H9 (cell line): Measurements from ENCODE around the gene SDK1. TPM values are rescaled to one million over a fixed set of nuclear protein-coding genes. Genes with fewer than 3 reads are reported as not detected.

ENCODE experiments used
- DNase-seq: peaks from one replicate; pipeline ENCODE4 v3.0.0-alpha.2; 2017
- H2AFZ ChIP-seq: one replicate; pipeline ENCODE4 v1.6.1; 2013; ENCODE audit warnings: mild to moderate bottlenecking, low read length, control low read depth, moderate library complexity
- H2AK5ac ChIP-seq: 2 replicates; pipeline ENCODE4 v1.6.1; 2013; ENCODE audit warnings: low read length, control low read depth, mixed read lengths; ENCODE audit not compliant: insufficient read length
- H2BK120ac ChIP-seq: one replicate; pipeline ENCODE4 v1.6.1; 2013; ENCODE audit warnings: low read depth, mild to moderate bottlenecking, low read length, control low read depth, inconsistent platforms; ENCODE audit not compliant: poor library complexity, severe bottlenecking
- H2BK12ac ChIP-seq: 2 replicates; pipeline ENCODE4 v1.6.1; 2013; ENCODE audit warnings: low read length, control low read depth, mixed read lengths, low read depth; ENCODE audit not compliant: insufficient read length
- H2BK15ac ChIP-seq: 2 replicates; pipeline ENCODE4 v1.6.1; 2013; ENCODE audit warnings: low read depth, low read length, control low read depth
- H2BK20ac ChIP-seq: one replicate; pipeline ENCODE4 v1.6.1; 2013; ENCODE audit warnings: low read depth, mild to moderate bottlenecking, low read length, control low read depth, inconsistent platforms; ENCODE audit not compliant: poor library complexity, severe bottlenecking
- H2BK5ac ChIP-seq: 2 replicates; pipeline ENCODE4 v1.6.1; 2013; ENCODE audit warnings: low read length, control low read depth, mixed read lengths; ENCODE audit not compliant: insufficient read length
- H3K14ac ChIP-seq: 2 replicates; pipeline ENCODE4 v1.6.1; 2013; ENCODE audit warnings: low read length, control low read depth; ENCODE audit not compliant: insufficient read depth
- H3K18ac ChIP-seq: 2 replicates; pipeline ENCODE4 v1.6.1; 2013; ENCODE audit warnings: low read depth, mild to moderate bottlenecking, mixed read lengths, low read length, control low read depth; ENCODE audit not compliant: insufficient read length
- H3K23ac ChIP-seq: 2 replicates; pipeline ENCODE4 v1.6.1; 2013; ENCODE audit warnings: low read length, control low read depth, mixed read lengths, low read depth; ENCODE audit not compliant: insufficient read length
- H3K23me2 ChIP-seq: 2 replicates; pipeline ENCODE4 v1.6.1; 2013; ENCODE audit warnings: low read depth, mild to moderate bottlenecking, mixed read lengths, low read length, control low read depth; ENCODE audit not compliant: insufficient read length, poor library complexity, severe bottlenecking
- H3K27ac ChIP-seq: 2 replicates; pipeline ENCODE4 v1.5.1; 2013; ENCODE audit warnings: low read length, control low read depth, mixed read lengths, low read depth; ENCODE audit not compliant: insufficient read length
- H3K27me3 ChIP-seq: 2 replicates; pipeline ENCODE4 v1.6.1; 2013; ENCODE audit warnings: low read length, control low read depth, inconsistent platforms; ENCODE audit not compliant: insufficient read depth
- H3K4ac ChIP-seq: 2 replicates; pipeline ENCODE4 v1.6.1; 2013; ENCODE audit warnings: low read depth, mild to moderate bottlenecking, control low read depth, inconsistent platforms, low read length, moderate library complexity
- H3K4me1 ChIP-seq: 2 replicates; pipeline ENCODE4 v1.6.1; 2013; ENCODE audit warnings: low read length, control low read depth, inconsistent platforms; ENCODE audit not compliant: insufficient read depth
- H3K4me2 ChIP-seq: 2 replicates; pipeline ENCODE4 v1.6.1; 2013; ENCODE audit warnings: low read length, control low read depth, mixed read lengths; ENCODE audit not compliant: insufficient read length, insufficient read depth
- H3K56ac ChIP-seq: 2 replicates; pipeline ENCODE4 v1.6.1; 2013; ENCODE audit warnings: low read depth, mild to moderate bottlenecking, mixed read lengths, low read length, control low read depth; ENCODE audit not compliant: insufficient read length
- H3K79me1 ChIP-seq: 2 replicates; pipeline ENCODE4 v1.6.1; 2013; ENCODE audit warnings: low read depth, mild to moderate bottlenecking, moderate library complexity, low read length, control low read depth, inconsistent platforms; ENCODE audit not compliant: insufficient read depth, poor library complexity, severe bottlenecking
- H3K79me2 ChIP-seq: 2 replicates; pipeline ENCODE4 v1.6.1; 2013; ENCODE audit warnings: low read length, control low read depth, inconsistent platforms; ENCODE audit not compliant: insufficient read depth
- H3K9ac ChIP-seq: 2 replicates; pipeline ENCODE4 v1.6.1; 2013; ENCODE audit warnings: low read length, control low read depth, mixed read lengths; ENCODE audit not compliant: insufficient read length; ENCODE audit errors: extremely low read depth
- H3K9me3 ChIP-seq: one replicate; pipeline ENCODE4 v1.6.1; 2013; ENCODE audit warnings: low read depth, low read length, inconsistent platforms; ENCODE audit not compliant: control insufficient read depth
- H3T11ph ChIP-seq: one replicate; pipeline ENCODE4 v1.6.1; 2013; ENCODE audit warnings: mild to moderate bottlenecking, low read length, control low read depth, inconsistent platforms
- H4K20me1 ChIP-seq: one replicate; pipeline ENCODE4 v1.6.1; 2013; ENCODE audit not compliant: control insufficient read depth, insufficient read length, insufficient read depth
- H4K5ac ChIP-seq: 2 replicates; pipeline ENCODE4 v1.6.1; 2013; ENCODE audit warnings: low read depth, mild to moderate bottlenecking, mixed read lengths, low read length, control low read depth; ENCODE audit not compliant: insufficient read length
- H4K8ac ChIP-seq: replicated peaks from 2 replicates; pipeline ENCODE4 v1.6.1; 2013; ENCODE audit warnings: low read length, control low read depth, mixed read lengths, low read depth; ENCODE audit not compliant: insufficient read length
- H4K91ac ChIP-seq: 2 replicates; pipeline ENCODE4 v1.6.1; 2013; ENCODE audit warnings: low read depth, mild to moderate bottlenecking, moderate library complexity, mixed read lengths, low read length, control low read depth; ENCODE audit not compliant: insufficient read length
- H3K27ac Mint-ChIP-seq, 3 experiments: 2 replicates in 2 of 3; 3 replicates in 1 of 3; pipeline ENCODE4 v1.8.0; 2020 to 2021; ENCODE audit warnings: mixed read lengths in 3 of 3, mild to moderate bottlenecking in 1 of 3, moderate library complexity in 1 of 3
- H3K27me3 Mint-ChIP-seq: 2 replicates; pipeline ENCODE4 v1.8.0; 2021; ENCODE audit warnings: low read depth, mild to moderate bottlenecking, moderate library complexity, mixed read lengths
- H3K36me3 Mint-ChIP-seq, 3 experiments: 2 replicates in 2 of 3; 3 replicates in 1 of 3; pipeline ENCODE4 v1.8.0; 2020 to 2021; ENCODE audit warnings: low read depth in 3 of 3, mixed read lengths in 3 of 3; ENCODE audit not compliant: insufficient read depth in 1 of 3
- H3K4me1 Mint-ChIP-seq, 2 experiments: 2 replicates each; pipeline ENCODE4 v1.8.0; 2020; ENCODE audit warnings: mixed read lengths in 2 of 2
- H3K4me3 Mint-ChIP-seq, 2 experiments: 2 replicates in 1 of 2; 3 replicates in 1 of 2; pipeline ENCODE4 v1.8.0; 2020 to 2021; ENCODE audit warnings: mild to moderate bottlenecking in 2 of 2, mixed read lengths in 2 of 2, moderate library complexity in 1 of 2
- H3K9me3 Mint-ChIP-seq, 2 experiments: 2 replicates in 1 of 2; 3 replicates in 1 of 2; pipeline ENCODE4 v1.8.0; 2020; ENCODE audit warnings: mild to moderate bottlenecking in 2 of 2, mixed read lengths in 2 of 2, moderate library complexity in 1 of 2
- CTCF ChIP-seq: fragments of 200-600 bp; sonication (generic); conservative IDR thresholded peaks from 3 replicates; pipeline ENCODE4 v1.8.0; 2021; ENCODE audit warnings: antibody characterized with exemption, mild to moderate bottlenecking
- WGBS: extraction: QIAGEN DNeasy Blood & Tissue Kit; methylation state at CpG from one replicate; pipeline ENCODE4 v1.1.7; 2013; ENCODE audit warnings: missing lambda C conversion rate, low lambda C conversion rate, mixed read lengths; ENCODE audit not compliant: insufficient read length; ENCODE audit errors: extremely low coverage; 5-methylcytosine and 5-hydroxymethylcytosine counted together
- total RNA-seq: library from RNA; stranded (reverse); gene quantifications from 2 replicates; pipeline ENCODE4 v1.2.1, GENCODE V29; 2021

Gene SDK1
- total RNA-seq, 1 experiment from 2014 or later: 8.7 TPM

DNA sequence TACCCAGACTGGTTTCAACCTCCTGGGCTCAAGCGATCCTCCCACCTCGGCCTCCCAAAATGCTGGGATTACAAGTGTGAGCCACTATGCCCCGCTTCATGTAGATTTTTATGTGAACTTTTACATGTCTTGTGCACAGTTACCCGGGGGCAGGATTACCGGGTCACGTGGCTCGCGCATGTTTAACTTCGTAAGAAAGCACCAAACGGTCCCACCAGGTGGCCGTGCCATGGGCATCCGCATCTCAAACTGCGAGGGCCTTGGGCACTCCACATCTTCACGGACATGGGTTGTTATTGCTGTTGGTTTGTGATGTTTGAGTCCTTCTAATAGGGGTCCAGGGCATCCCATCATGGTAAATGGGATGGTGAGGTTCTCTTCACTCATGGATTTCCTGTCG lies 744.4 kb downstream of the SDK1 start:
- no peak overlapping the region for H3K27ac Mint-ChIP-seq
- no peak overlapping the region for H3K4me2 ChIP-seq
- no peaks in the 10 kb centered on the region for H3K9me3 ChIP-seq
- no peak overlapping the region for H3K14ac ChIP-seq
- no peak overlapping the region for H3K23ac ChIP-seq
- H3T11ph ChIP-seq: no peak overlapping the region
- H3K9ac ChIP-seq: no peak overlapping the region
- H3K36me3 Mint-ChIP-seq: peaks cover 0 to 1% (median 0%) of the 10 kb centered on the region in 3 experiments; a peak in 2 of 7 replicates
- H3K4ac ChIP-seq: no peak overlapping the region
- no peak overlapping the region for H3K27ac ChIP-seq
- H3K4me1 Mint-ChIP-seq: peaks cover 37 to 39% of the 10 kb centered on the region in 2 experiments
- no peak overlapping the region for H2BK5ac ChIP-seq
- no peak overlapping the region for H2AFZ ChIP-seq
- no peak overlapping the region for H2BK12ac ChIP-seq
- no CpG with 5 or more reads among the region's 15 CpGs for WGBS
- no peak overlapping the region for H3K18ac ChIP-seq
- H4K91ac ChIP-seq: no peak overlapping the region
- H3K27me3 ChIP-seq: no peaks in the 10 kb centered on the region
- H2BK120ac ChIP-seq: no peak overlapping the region
- TF ChIP-seq CTCF: no peak
- H3K27me3 Mint-ChIP-seq: no peaks in the 10 kb centered on the region
- H3K4me3 Mint-ChIP-seq: no peak overlapping the region
- H3K23me2 ChIP-seq: no peaks in the 10 kb centered on the region
- no peak overlapping the region for H2AK5ac ChIP-seq
- H4K20me1 ChIP-seq: no peaks in the 10 kb centered on the region
- H4K8ac ChIP-seq: no peak overlapping the region
- no peak overlapping the region for H2BK15ac ChIP-seq
- no peaks in the 10 kb centered on the region for H3K9me3 Mint-ChIP-seq
- H3K79me1 ChIP-seq: no peaks in the 10 kb centered on the region
- DNase-seq: no peak
- H3K56ac ChIP-seq: no peak overlapping the region
- H3K4me1 ChIP-seq: peaks cover 14% of the 10 kb centered on the region; the same call in 1 of the 2 replicates
- H4K5ac ChIP-seq: no peak overlapping the region
- no peak overlapping the region for H2BK20ac ChIP-seq
- no peaks in the 10 kb centered on the region for H3K79me2 ChIP-seq
